DMS79 (cell line): ENCODE data around the gene FOS.
"Not testable (repeated sequence)": the region's sequence is repeated elsewhere in the genome, so short reads cannot be mapped to it uniquely, and the experiment has no call there.

Experiments
- DNase-seq: peaks from one replicate; lab custom pipeline; 2025; lab: John Stamatoyannopoulos, UW

FOS gene

DNA sequence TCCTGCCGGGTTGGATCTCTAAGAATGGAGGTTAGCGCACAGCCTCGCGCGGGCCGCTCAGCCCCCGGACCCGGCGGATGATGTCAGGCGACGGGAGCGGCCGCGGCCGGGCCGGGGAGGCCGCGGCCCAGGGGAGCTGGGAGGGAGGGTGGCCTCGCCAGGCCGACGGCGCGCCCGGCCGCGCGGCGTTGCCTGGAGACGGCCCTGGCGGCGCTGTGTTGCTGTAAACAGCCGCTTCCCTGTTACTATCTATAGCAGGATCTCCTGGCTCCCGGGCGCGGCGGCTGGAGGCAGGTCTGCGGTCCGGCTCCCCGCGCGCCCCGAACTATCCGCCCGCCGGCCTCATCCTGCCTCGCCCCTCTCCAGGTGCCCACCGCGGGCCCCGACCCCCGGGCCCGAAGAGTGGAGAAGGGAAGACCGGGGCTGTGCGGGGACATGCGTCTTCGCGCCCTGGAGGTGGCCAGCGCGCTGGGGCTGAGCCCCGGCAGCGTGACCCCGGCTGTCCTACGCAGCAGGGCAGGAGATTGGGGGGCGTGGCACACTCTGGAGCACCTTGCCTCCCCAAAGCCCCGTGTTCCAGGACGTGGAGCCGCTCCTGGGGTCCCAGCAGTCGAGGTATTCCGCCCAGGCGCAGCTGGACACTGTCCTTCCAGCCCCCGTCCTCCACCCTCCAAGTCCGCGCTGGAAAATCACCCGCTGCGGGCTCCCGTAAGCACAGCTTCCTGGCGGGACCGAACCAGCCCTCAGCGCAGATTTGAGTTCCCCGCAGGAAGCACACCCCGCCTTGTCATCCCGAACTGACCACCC lies 1.4 kb upstream of the FOS start:
- peak; percentile 57 for DNase-seq

DNA sequence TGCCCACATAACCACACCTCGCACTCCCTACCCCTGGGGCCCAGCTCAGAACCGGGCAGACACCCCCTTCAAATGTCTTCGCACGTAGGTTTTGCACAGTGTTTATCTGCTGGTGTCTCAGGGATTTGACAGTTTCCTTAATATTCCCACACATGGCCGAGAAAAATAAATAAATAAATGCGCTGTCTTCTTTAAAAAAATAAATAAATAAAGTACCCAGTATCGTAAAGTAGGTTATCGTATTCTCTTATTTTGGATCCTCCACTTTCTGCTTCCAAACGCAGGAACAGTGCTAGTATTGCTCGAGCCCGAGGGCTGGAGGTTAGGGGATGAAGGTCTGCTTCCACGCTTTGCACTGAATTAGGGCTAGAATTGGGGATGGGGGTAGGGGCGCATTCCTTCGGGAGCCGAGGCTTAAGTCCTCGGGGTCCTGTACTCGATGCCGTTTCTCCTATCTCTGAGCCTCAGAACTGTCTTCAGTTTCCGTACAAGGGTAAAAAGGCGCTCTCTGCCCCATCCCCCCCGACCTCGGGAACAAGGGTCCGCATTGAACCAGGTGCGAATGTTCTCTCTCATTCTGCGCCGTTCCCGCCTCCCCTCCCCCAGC lies 710 bp upstream of the FOS start:
- DNase-seq: no peak

DNA sequence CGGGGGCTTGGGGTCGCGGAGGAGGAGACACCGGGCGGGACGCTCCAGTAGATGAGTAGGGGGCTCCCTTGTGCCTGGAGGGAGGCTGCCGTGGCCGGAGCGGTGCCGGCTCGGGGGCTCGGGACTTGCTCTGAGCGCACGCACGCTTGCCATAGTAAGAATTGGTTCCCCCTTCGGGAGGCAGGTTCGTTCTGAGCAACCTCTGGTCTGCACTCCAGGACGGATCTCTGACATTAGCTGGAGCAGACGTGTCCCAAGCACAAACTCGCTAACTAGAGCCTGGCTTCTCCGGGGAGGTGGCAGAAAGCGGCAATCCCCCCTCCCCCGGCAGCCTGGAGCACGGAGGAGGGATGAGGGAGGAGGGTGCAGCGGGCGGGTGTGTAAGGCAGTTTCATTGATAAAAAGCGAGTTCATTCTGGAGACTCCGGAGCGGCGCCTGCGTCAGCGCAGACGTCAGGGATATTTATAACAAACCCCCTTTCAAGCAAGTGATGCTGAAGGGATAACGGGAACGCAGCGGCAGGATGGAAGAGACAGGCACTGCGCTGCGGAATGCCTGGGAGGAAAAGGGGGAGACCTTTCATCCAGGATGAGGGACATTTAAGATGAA lies 630 bp downstream of the FOS start:
- peak; percentile 22 for DNase-seq

- no peak for DNase-seq
Measured at GRCh38 chr14:75279763-75280290, 1.2 kb downstream of the FOS start.

DNA sequence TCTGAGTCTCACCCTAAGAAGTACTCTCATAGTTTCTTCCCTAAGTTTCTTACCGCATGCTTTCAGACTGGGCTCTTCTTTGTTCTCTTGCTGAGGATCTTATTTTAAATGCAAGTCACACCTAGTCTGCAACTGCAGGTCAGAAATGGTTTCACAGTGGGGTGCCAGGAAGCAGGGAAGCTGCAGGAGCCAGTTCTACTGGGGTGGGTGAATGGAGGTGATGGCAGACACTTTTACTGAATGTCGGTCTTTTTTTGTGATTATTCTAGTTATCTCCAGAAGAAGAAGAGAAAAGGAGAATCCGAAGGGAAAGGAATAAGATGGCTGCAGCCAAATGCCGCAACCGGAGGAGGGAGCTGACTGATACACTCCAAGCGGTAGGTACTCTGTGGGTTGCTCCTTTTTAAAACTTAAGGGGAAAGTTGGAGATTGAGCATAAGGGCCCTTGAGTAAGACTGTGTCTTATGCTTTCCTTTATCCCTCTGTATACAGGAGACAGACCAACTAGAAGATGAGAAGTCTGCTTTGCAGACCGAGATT lies 1.7 kb downstream of the FOS start:
- DNase-seq: no peak

GRCh38 chr14:75280831-75281653 lies 2.4 kb downstream of the FOS start:
- DNase-seq: no peak

- DNase-seq: no peak
Measured at GRCh38 chr14:75281654-75282019, 3.0 kb downstream of the FOS start.

DNA sequence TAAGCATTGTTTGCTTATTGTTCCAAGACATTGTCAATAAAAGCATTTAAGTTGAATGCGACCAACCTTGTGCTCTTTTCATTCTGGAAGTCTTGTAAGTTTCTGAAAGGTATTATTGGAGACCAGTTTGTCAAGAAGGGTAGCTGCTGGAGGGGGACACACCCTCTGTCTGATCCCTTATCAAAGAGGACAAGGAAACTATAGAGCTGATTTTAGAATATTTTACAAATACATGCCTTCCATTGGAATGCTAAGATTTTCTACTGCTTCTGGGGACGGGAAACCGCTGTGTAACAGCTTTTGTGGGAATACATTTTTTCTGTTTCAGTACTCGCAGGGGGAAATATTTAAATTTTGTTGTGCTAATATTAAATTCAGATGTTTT lies 3.5 kb downstream of the FOS start:
- no peak for DNase-seq

DNA sequence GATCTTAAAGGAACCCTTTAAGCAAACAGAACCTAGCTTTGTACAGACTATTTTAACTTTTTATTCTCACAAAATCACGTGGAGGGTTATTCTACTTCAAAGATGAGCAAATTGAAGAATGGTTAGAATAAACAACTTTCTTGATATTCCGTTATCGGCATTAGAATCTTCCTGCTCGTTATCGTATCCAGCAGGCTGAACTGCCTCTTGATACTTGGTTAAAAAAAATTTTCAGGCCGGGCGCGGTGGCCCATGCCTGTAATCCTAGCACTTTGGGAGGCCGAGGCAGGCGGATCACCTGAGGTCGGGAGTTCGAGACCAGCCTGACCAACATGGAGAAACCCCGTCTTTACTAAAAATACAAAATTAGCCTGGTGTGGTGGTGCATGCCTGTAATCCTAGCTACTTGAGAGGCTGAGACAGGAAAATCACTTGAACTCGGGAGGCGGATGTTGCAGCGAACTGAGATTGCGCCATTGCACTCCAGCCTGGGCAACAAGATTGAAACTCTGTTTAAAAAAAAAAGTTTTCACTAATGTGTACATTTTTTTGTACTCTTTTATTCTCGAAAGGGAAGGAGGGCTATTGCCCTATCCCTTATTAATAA lies 4.0 kb downstream of the FOS start:
- DNase-seq: not testable (repeated sequence)

DNA sequence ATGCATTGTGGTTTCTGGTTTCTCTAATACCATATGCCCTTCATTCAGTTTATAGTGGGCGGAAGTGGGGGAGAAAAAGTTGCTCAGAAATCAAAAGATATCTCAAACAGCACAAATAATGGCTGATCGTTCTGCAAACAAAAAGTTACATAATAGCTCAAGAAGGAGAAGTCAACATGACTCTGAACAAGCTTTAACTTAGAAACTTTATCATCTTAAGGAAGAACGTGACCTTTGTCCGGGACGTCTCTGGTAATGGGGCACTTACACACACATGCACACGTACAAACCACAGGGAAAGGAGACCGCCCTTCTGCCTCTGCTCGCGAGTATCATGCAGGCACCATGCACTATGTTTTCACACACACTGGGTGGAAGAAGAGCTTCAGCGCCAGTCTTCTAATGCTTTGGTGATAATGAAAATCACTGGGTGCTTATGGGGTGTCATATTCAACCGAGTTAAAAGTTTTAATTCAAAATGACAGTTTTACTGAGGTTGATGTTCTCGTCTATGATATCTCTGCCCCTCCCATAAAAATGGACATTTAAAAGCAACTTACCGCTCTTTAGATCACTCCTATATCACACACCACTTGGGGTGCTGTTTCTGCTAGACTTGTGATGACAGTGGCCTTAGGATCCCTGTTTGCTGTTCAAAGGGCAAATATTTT lies 4.7 kb downstream of the FOS start:
- no peak for DNase-seq

DNA sequence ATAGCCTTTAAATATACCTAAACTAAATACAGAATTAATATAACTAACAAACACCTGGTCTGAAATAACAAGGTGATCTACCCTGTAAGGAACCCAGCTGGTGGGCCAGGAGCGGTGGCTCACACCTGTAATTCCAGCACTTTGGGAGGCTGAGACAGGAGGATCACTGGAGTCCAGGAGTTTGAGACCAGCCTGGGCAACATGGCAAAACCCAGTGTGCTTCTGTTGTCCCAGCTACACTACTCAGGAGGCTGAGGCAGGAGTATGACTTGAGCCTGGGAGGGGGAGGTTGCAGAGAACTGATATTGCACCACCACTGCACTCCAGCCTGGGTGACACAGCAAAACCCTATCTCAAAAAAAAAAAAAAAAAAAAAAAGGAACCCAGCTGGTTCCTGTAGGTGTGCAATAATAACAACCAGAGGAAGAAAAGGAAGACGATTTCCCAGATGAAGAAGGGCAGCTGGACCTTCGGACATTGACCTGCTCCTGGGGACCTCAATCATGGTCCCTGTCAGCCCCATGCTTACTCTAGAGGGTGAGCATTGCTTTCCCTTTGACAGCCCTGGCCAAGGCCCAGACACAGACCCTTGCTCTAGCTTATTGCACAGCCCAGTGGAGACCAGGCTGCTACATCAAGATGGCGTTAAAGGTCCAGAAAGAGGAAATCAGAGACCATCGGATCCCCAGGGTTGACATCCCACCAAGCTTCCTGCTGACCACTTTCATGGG lies 5.4 kb downstream of the FOS start:
- no peak for DNase-seq

- DNase-seq: no peak
Measured at GRCh38 chr14:75285331-75285730, 6.7 kb downstream of the FOS start.

DNA sequence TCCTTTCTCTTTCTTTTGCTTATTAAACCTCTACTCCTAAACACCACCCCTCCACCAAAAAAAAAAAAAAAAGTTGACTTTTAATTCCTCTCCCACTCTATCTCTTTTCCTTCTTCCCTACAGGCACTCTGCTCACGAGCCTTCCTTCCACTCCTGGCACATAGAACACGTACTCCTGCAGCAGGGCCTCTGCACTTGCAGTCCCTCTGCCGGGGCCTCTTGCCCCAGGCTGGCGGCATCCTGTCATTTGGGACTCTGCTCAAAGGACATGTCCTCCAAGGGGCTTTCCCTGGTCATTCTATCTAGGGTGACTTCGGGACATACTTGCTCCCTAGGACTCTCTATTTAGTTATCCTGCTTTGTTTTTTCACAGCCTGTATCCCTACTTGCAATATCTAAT lies 7.7 kb downstream of the FOS start:
- no peak for DNase-seq

GRCh38 chr14:75289840-75290388 lies 11.3 kb downstream of the FOS start:
- no peak for DNase-seq

- DNase-seq: no peak
Measured at GRCh38 chr14:75290851-75291250, 12.2 kb downstream of the FOS start.

GRCh38 chr14:75291331-75291730 lies 12.7 kb downstream of the FOS start:
- DNase-seq: no peak

DNA sequence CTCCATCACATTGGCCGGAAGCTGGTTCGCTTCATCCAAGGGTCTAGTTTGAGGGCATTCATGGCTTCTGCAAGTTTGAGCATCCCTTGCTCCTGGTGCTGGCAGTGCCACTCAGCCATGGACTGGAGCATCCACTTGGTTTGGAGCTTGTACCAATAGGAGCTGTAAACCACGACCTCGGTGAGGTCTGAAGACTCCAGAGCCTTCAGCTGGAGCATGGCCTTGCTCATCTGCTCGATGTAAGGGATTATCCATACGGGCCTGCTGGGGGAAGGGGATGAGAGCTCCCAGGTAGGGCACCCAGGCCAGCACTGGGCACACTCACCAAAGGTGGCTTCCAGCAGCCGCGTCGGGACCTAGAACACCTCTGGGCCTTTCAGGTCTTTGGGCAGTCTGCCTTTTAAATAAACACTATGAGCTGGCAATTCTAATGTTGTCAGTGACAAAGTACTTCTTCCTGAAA lies 13.5 kb downstream of the FOS start:
- DNase-seq: no peak

- no peak for DNase-seq
Measured at GRCh38 chr14:75292886-75293285, 14.3 kb downstream of the FOS start.

DNA sequence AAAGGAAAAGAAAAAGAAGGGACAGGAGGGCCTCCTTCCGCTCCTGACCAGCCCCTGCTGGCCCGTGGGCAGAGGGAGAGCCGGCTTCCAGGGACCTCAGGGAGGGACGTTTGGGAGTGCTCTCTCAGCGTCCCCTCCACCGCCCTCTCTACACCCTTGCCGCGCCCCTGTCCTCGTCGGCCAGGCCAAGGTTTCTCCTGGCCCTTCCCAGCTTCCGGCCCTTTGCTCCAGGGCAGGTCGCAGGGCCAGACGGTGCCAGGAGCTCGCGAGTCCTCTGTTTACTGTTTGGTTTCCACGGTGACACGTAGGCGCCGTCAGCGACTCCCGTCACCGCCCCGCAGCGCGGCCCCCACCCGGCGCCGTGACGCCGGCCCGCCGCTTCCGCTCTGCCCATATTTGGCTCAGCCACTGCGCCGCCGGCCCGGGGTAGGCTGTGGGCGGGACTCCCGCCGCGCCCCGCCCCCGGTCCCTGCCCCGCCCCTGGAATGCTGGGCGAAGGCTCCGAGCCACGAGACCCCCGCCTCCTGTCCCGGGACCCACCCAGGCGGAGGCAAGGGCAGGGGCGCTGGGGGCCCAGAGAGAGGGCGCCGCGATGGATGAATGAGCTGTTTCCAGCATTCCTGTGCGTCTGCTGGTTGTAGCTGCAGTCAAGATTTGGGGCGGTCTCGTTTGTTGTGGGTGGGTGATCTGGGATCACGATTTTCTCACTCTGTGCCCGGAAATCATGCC lies 15.5 kb downstream of the FOS start:
- DNase-seq: peak; percentile 83
